Measurements from ENCODE around the gene ANTXRL. TPM values are rescaled to one million over a fixed set of nuclear protein-coding genes. Genes with fewer than 3 reads are reported as not detected.

ANTXRL gene
- total and polyA plus RNA-seq, 2 of the 8 experiments (the other 6 are each of a cell fraction or from before 2014, with no cell fraction given) = not detected

DNA sequence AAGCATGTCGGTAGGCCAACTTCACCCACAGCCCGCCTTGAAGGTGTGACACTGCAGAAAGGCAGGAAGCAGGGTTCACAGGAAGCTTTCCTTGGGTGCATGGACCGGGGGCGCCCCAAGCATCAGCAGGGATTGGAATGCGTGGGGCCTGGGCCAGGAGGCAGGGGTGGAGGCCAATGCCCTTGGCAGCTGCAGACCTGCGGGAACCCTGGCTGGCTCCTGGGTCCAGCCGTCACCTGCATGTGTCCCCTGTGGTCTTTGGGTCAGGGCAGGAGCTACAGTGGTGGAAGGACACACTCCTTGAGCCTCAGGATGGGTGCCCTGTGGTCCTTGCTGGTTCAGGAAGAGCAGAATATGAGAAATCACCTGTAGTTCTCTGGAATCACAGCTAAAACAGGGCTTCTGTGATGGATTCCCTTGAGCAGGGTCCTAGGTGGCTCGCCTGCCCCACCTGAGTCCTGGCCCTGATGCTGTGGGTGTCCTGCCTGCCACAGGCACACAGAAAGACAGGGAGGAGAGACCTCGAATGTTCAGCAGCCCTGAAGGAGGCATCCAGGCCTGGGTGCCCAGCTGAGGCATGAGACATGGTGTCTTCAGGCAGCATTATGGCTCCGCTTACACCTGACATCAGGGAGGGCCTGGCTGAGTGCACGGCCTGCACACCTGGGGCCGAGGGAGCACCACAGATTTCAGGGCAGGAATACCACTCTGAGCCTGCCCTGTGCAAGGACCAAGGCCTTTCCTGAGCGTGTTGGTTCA, 15.1 kb downstream of the ANTXRL start:
- 88% methylated on average over 13 of the region's 13 CpGs; no CpG with 5 or more reads in 1 of the 2 experiments for WGBS, 2 experiments (ENCODE audit: extremely low coverage in 1 of 2, insufficient coverage in 1 of 2, insufficient read length in 1 of 2, insufficient replicate concordance in 2 of 2, low coverage in 1 of 2, low lambda C conversion rate in 2 of 2, missing lambda C conversion rate in 1 of 2)
- FAIRE-seq = no peak

More for the DNA sequence above, 15.1 kb downstream of the ANTXRL start:
- Histone ChIP-seq H2AFZ (ENCODE audit: low read length) (no peak overlapping the region), H3K4ac (replicated peaks; ENCODE audit: insufficient read length, low read depth, low read length) (no peak overlapping the region), H2BK12ac (ENCODE audit: low read depth, low read length) (no peak overlapping the region), H3K79me2 (ENCODE audit: control insufficient read depth in 1 of 2, insufficient read depth in 2 of 2, low read length in 2 of 2) (no peaks in the 10 kb centered on the region), H2BK120ac (replicated peaks; ENCODE audit: low read depth, low read length) (no peak overlapping the region), H3K4me3 (ENCODE audit: extremely low read depth in 1 of 4, insufficient read depth in 2 of 4, low read depth in 3 of 4, low read length in 4 of 4) (no peak overlapping the region), H4K8ac (ENCODE audit: extremely low read depth, insufficient read depth, low read length) (no peak overlapping the region), H3K14ac (ENCODE audit: insufficient read length) (no peak overlapping the region), H3K27ac (ENCODE audit: low read depth, low read length) (no peak overlapping the region), H3K27me3 (replicated peaks in 1 of 4; ENCODE audit: control insufficient read depth in 3 of 4, extremely low read depth in 1 of 4, insufficient read depth in 3 of 4, low read length in 3 of 4) (no peaks in the 10 kb centered on the region; a peak in 1 of 7 replicates), H3K9me3 (ENCODE audit: insufficient read depth in 2 of 2, low read depth in 1 of 2, low read length in 1 of 2) (no peaks in the 10 kb centered on the region), H3K9ac (replicated peaks in 1 of 4; ENCODE audit: extremely low read depth in 1 of 4, low read depth in 3 of 4, low read length in 3 of 4) (no peak overlapping the region), H2BK15ac (ENCODE audit: low read length) (no peak overlapping the region), H4K20me1 (replicated peaks in 1 of 2; ENCODE audit: control insufficient read depth in 1 of 2, insufficient read depth in 2 of 2, low read length in 2 of 2) (peaks cover 0 to 5% of the 10 kb centered on the region in 2 experiments), H3K23ac (ENCODE audit: insufficient read length) (no peak overlapping the region), H3K4me1 (replicated peaks in 1 of 4; ENCODE audit: control insufficient read depth in 3 of 4, insufficient read depth in 4 of 4, low read length in 3 of 4) (peaks cover 0 to 3% (median 2%) of the 10 kb centered on the region in 4 experiments; a peak in 4 of 7 replicates), H3K36me3 (ENCODE audit: control insufficient read depth in 2 of 4, insufficient read depth in 4 of 4, low read length in 3 of 4) (no peaks in the 10 kb centered on the region), H3K4me2 (ENCODE audit: insufficient read depth in 1 of 2, low read depth in 2 of 2, low read length in 2 of 2) (no peak overlapping the region), H4K5ac (ENCODE audit: insufficient read length, low read depth, low read length) (no peak overlapping the region), H3K79me1 (ENCODE audit: low read depth, low read length) (no peaks in the 10 kb centered on the region), H2BK5ac (ENCODE audit: low read depth, low read length) (no peak overlapping the region), H4K91ac (replicated peaks; ENCODE audit: insufficient read length, low read length) (no peak overlapping the region), H2AK5ac (ENCODE audit: low read depth, low read length) (no peak overlapping the region; the same call in 1 of the 2 replicates), H2BK20ac (ENCODE audit: low read length) (no peak overlapping the region), H3K23me2 (ENCODE audit: low read depth, low read length) (peaks cover 8% of the 10 kb centered on the region; the same call in 1 of the 2 replicates), H3K56ac (replicated peaks; ENCODE audit: insufficient read length, low read depth, low read length) (no peak overlapping the region), H3K18ac (ENCODE audit: extremely low read depth, low read length) (no peak overlapping the region)
- CTCF ChIA-PET (ENCODE audit: partially characterized antibody) = interaction anchor here (1.8 to 2.0 kb wide), 2 partner anchors 10 to 73 kb away, joined by 4 to 6 read pairs; no protein-coding TSS in a partner anchor
- POLR2A ChIA-PET (ENCODE audit: partially characterized antibody) = no interaction called here
- no peak for TF ChIP-seq JUND (IDR thresholded peaks at IDR 0.05; ENCODE audit: low read length)
- DNase-seq (ENCODE audit: low read depth in 1 of 2, low spot score in 2 of 2) = peak in 1 of 2 experiments; percentile 33

All from H1 (cell line).